Uterus (tissue), 4 donors: ENCODE measurements around the gene BLOC1S3. TPM values are rescaled to one million over a fixed set of nuclear protein-coding genes. Genes with fewer than 3 reads are reported as not detected.

Experiments
- DNase-seq, 2 donors: peaks; one replicate each; pipeline ENCODE4 v3.0.0-alpha.2; 2019 to 2020
- H3K27ac ChIP-seq, 2 donors: fragments of 200-600 bp; sonication (generic); 1 replicate in 1 of 2; 2 replicates in 1 of 2; pipeline ENCODE4 v1.5.1; 2016 to 2018
- H3K27me3 ChIP-seq, 2 donors: fragments of 200-600 bp; sonication (generic); one replicate each; pipeline ENCODE4 v1.5.1; 2018 to 2019; ENCODE audit warnings: control low read depth in 1 of 2
- H3K36me3 ChIP-seq, 2 donors: fragments of 200-600 bp; sonication (generic); one replicate each; pipeline ENCODE4 v1.5.1; 2019; ENCODE audit warnings: control low read depth in 1 of 2
- H3K4me1 ChIP-seq, 2 donors: fragments of 200-600 bp; sonication (generic); one replicate each; pipeline ENCODE4 v1.5.1; 2018 to 2019; ENCODE audit warnings: control low read depth in 1 of 2
- H3K4me3 ChIP-seq, 2 donors: fragments of 200-600 bp; sonication (generic); 1 replicate in 1 of 2; 2 replicates in 1 of 2; pipeline ENCODE4 v1.5.1; 2018 to 2019; ENCODE audit warnings: mild to moderate bottlenecking in 1 of 2
- H3K9me3 ChIP-seq, 2 donors: fragments of 200-600 bp; sonication (generic); one replicate each; pipeline ENCODE4 v1.5.1; 2019; ENCODE audit warnings: control low read depth in 1 of 2
- CTCF ChIP-seq, 4 experiments: fragments of 200-600 bp in 2 of 4; fragments of 450-650 bp in 2 of 4; sonication (generic) in 2 of 4; IDR thresholded peaks; one replicate each; pipeline ENCODE4 v1.5.1; 2016 to 2019; ENCODE audit warnings: antibody characterized with exemption in 4 of 4, mild to moderate bottlenecking in 2 of 4, moderate library complexity in 1 of 4
- POLR2A ChIP-seq, 2 donors: fragments of 450-650 bp; IDR thresholded peaks; one replicate each; pipeline ENCODE4 v1.6.1; 2016; ENCODE audit warnings: antibody characterized with exemption in 2 of 2, mild to moderate bottlenecking in 1 of 2, moderate library complexity in 1 of 2
- intact Hi-C: fragments of 100-400 bp; cut with DNase I; formaldehyde crosslinking; loops from one replicate; pipeline ENCODE4 v1.15.1; 2023; ENCODE audit warnings: low total_unique reads
- total RNA-seq, 4 donors: library from RNA; depleted of rRNA in 3 of 4; stranded (reverse); fragments of >200 nt in 3 of 4; gene quantifications; one replicate each; pipeline versions ENCODE4 v1.1.0 to v1.2.4, GENCODE V29; 2014 to 2023
- donor health status: DM: yes; HTN: yes; CAD: no.

Gene BLOC1S3
- total RNA-seq, 4 donors from 2014 or later: 4.6 to 16.2 (median 10.2) TPM; not detected in 1

DNA sequence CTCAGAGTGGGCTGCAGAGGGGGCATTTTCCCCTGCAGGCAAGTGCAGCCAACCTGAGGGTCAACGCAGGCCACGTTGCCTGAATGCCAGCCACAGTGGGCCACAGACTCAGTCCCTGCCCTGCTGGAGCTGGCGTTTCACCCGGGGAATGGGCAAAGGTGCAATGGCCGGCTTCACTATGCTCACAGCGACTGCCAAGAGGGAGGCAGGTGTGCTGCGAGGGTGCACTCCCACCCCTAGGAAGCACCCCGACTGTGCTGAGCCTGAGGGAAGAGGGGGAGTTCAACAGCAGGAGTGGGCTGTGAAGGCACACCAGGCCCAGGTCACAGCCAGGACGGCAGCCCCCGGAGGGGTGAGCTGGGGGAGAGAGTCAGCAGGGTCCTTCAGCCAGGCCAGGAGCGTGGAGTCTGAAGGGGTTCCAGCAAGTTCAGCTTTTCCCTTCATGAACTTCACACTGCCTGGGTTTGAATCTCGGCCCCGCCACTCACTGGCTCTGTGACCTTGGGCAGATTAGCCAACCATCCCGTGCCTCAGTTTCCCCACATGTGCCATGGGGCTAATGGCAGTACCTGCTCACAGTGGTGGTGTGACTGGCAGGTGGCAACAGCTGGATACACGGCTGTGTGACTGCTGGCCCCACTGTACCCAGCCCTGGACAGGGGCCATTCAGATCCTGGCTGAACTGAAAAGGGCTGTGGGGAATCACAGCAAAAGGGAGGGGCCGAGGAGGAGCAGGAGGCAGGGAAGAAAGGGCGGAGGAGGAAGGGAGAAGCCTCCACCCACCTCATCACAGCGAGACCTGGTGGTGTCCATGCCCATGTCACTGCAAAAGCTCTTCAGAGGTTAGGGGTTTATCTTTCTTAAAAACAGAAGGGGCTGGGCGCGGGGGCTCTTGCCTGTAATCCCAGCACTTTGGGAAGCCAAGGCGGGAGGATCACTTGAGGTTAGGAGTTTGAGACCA is 8.2 kb upstream of the BLOC1S3 start:
- no peaks in the 10 kb centered on the region for H3K9me3 ChIP-seq
- H3K27ac ChIP-seq: no peak overlapping the region
- intact Hi-C loops: no loop called here
- no peaks in the 10 kb centered on the region for H3K27me3 ChIP-seq
- no peak overlapping the region for H3K4me3 ChIP-seq
- H3K4me1 ChIP-seq: no peaks in the 10 kb centered on the region
- no peak for TF ChIP-seq CTCF (IDR thresholded peaks at IDR 0.05)
- no peak for TF ChIP-seq POLR2A (IDR thresholded peaks at IDR 0.05)
- H3K36me3 ChIP-seq: no peaks in the 10 kb centered on the region
- no peak for DNase-seq

GRCh38 chr19:45171211-45171623 is 7.4 kb upstream of the BLOC1S3 start:
- DNase-seq: no peak
- H3K27ac ChIP-seq: no peak overlapping the region

GRCh38 chr19:45172173-45172572 is 6.4 kb upstream of the BLOC1S3 start:
- TF ChIP-seq CTCF (IDR thresholded peaks at IDR 0.05): no peak
- TF ChIP-seq POLR2A (IDR thresholded peaks at IDR 0.05): no peak
- Histone ChIP-seq H3K36me3 (no peaks in the 10 kb centered on the region), H3K4me3 (no peak overlapping the region), H3K27me3 (no peaks in the 10 kb centered on the region), H3K27ac (no peak overlapping the region), H3K4me1 (peaks cover 0 to 3% of the 10 kb centered on the region in 2 donors), H3K9me3 (no peaks in the 10 kb centered on the region)
- no peak for DNase-seq
- intact Hi-C loops: no loop called here

More at GRCh38 chr19:45171211-45171623, 7.4 kb upstream of the BLOC1S3 start:
- H3K4me1 ChIP-seq: no peaks in the 10 kb centered on the region
- no peak for TF ChIP-seq CTCF (IDR thresholded peaks at IDR 0.05)
- TF ChIP-seq POLR2A (IDR thresholded peaks at IDR 0.05): no peak
- intact Hi-C loops: no loop called here
- H3K27me3 ChIP-seq: no peaks in the 10 kb centered on the region
- no peaks in the 10 kb centered on the region for H3K9me3 ChIP-seq
- no peaks in the 10 kb centered on the region for H3K36me3 ChIP-seq
- no peak overlapping the region for H3K4me3 ChIP-seq

DNA sequence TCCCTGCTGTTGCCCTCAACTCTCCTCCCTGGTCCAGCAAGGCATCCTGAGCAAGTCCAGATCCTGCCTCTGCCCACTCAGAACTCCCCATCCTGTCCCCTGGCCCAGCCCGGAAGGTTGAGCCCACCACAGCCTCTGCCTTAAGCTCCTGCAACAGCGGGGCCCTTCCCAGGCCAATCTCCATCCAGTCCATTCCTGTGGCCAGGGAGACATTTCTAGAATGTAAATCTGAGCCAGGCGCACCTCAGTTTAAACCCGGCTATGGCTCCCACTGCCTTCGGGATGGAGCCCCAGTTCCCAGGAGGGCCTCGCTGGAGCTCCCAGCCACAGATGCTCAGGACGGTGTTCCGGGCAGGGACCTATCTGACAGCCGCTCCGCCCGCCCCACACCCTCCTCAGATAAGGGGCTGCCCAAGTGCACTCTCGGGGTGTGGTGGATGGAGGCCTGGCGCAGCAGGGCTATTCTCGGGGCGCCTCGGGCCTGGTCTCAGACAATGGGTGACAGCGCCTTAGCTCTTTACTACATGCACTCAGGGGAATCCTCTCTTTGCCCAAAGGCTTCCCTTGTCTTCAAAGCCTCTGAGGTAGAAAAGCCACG is 5.9 kb upstream of the BLOC1S3 start:
- H3K9me3 ChIP-seq: no peaks in the 10 kb centered on the region
- peaks cover 4 to 8% of the 10 kb centered on the region in 2 donors for H3K4me1 ChIP-seq
- no peak for DNase-seq
- H3K4me3 ChIP-seq: no peak overlapping the region
- H3K27ac ChIP-seq: no peak overlapping the region
- TF ChIP-seq CTCF (IDR thresholded peaks at IDR 0.05) (no peak), POLR2A (IDR thresholded peaks at IDR 0.05) (no peak)
- no peaks in the 10 kb centered on the region for H3K27me3 ChIP-seq
- intact Hi-C loops: no loop called here
- no peaks in the 10 kb centered on the region for H3K36me3 ChIP-seq

DNA sequence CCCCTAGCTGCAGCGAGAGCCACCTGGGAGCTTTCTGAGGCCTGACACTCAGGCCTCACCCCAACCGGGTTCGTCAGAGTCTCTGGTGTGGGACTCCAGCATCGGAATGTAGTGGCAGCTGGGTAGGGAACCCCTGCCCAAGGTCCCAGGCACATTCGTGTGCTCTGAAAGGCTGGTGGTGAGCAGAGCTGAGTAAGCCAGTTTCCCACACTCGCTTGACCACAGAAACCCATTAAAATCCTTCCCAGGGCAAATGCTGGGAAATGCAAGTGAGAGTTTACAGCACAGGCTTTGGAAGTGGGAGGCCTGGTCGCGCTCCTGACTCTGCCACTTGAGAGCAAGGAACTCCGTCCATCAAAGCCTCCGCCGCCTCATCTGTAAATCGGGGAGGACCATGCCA is 4.8 kb upstream of the BLOC1S3 start:
- Histone ChIP-seq H3K4me1 (peaks cover 4 to 8% of the 10 kb centered on the region in 2 donors), H3K27me3 (no peaks in the 10 kb centered on the region), H3K9me3 (no peaks in the 10 kb centered on the region), H3K36me3 (no peaks in the 10 kb centered on the region), H3K27ac (no peak overlapping the region), H3K4me3 (no peak overlapping the region)
- TF ChIP-seq POLR2A (IDR thresholded peaks at IDR 0.05) (no peak), CTCF (IDR thresholded peaks at IDR 0.05) (no peak)
- intact Hi-C loops: no loop called here
- DNase-seq: no peak
